GM19397 (cell line): Measurements from ENCODE around the gene PTPRT.

ENCODE experiments used
- ATAC-seq: cut with Tn5 transposase; IDR thresholded peaks from one replicate; pipeline ENCODE4 v1.9.1; 2021; ENCODE audit warnings: mild to moderate bottlenecking, moderate library complexity; ENCODE audit not compliant: unreplicated experiment

Gene PTPRT

GRCh38 chr20:43189554-43190331 is at the start of gene PTPRT:
TSS of gene PTPRT (minus strand) at chr20:43189906. CDS start at chr20:43189733, 173 bp downstream.
- ATAC-seq: no peak

- ATAC-seq: no peak
Observed at GRCh38 chr20:43238833-43239232, 49.1 kb upstream of the PTPRT start.

- ATAC-seq: no peak
Observed at GRCh38 chr20:43238266-43238665, 48.6 kb upstream of the PTPRT start.

- no peak for ATAC-seq
Observed at GRCh38 chr20:43237651-43238168, 48.0 kb upstream of the PTPRT start.

- ATAC-seq: no peak
Observed at GRCh38 chr20:43235998-43236397, 46.3 kb upstream of the PTPRT start.

- no peak for ATAC-seq
Observed at GRCh38 chr20:43231829-43232228, 42.1 kb upstream of the PTPRT start.

GRCh38 chr20:43229696-43230095 is 40.0 kb upstream of the PTPRT start:
- ATAC-seq: no peak

GRCh38 chr20:43220612-43221011 is 30.9 kb upstream of the PTPRT start:
- ATAC-seq: no peak

GRCh38 chr20:43210901-43211300 is 21.2 kb upstream of the PTPRT start:
- ATAC-seq: no peak

GRCh38 chr20:43209831-43210230 is 20.1 kb upstream of the PTPRT start:
- ATAC-seq: no peak

- no peak for ATAC-seq
Observed at GRCh38 chr20:43205699-43206098, 16.0 kb upstream of the PTPRT start.

GRCh38 chr20:43202100-43202499 is 12.4 kb upstream of the PTPRT start:
- ATAC-seq: no peak

GRCh38 chr20:43198607-43199006 is 8.9 kb upstream of the PTPRT start:
- ATAC-seq: no peak

- ATAC-seq: no peak
Observed at GRCh38 chr20:43196243-43196642, 6.5 kb upstream of the PTPRT start.

- ATAC-seq: no peak
Observed at GRCh38 chr20:43194137-43194536, 4.4 kb upstream of the PTPRT start.

- no peak for ATAC-seq
Observed at GRCh38 chr20:43193443-43193842, 3.7 kb upstream of the PTPRT start.

GRCh38 chr20:43191946-43192863 is 2.5 kb upstream of the PTPRT start:
- no peak for ATAC-seq

GRCh38 chr20:43191143-43191542 is 1.4 kb upstream of the PTPRT start:
- no peak for ATAC-seq

- ATAC-seq: no peak
Observed at GRCh38 chr20:43190332-43190953, 737 bp upstream of the PTPRT start.

- no peak for ATAC-seq
Observed at GRCh38 chr20:43188861-43189553, 699 bp downstream of the PTPRT start.

- no peak for ATAC-seq
Observed at GRCh38 chr20:43188234-43188653, 1.5 kb downstream of the PTPRT start.
